SK-N-SH treated with all-trans-retinoic acid at 6 μM for 48 hours (cell line): ENCODE results near the gene OXLD1.

Experiments
- ATAC-seq: fragments of 200-7000 bp; cut with Tn5 transposase; 3 replicates; pipeline ENCODE4 v1.9.1; 2020; ENCODE audit warnings: mild to moderate bottlenecking, moderate library complexity
- ARNTL ChIP-seq: fragments of 450-650 bp; formaldehyde crosslinking; IDR thresholded peaks from 2 replicates; pipeline ENCODE4 v1.5.0; 2020; ENCODE audit warnings: low read depth, mild to moderate bottlenecking, moderate library complexity, borderline replicate concordance
- CREB5 ChIP-seq: fragments of 250-450 bp; sonication (Bioruptor Pico); IDR thresholded peaks from 2 replicates; pipeline ENCODE4 v1.5.1; 2020; ENCODE audit warnings: low read depth, mild to moderate bottlenecking, moderate library complexity
- CSDC2 ChIP-seq: fragments of 250-450 bp; sonication (Bioruptor Pico); IDR thresholded peaks from 2 replicates; pipeline ENCODE4 v1.5.0; 2020; ENCODE audit warnings: mild to moderate bottlenecking, moderate library complexity
- ESRRG ChIP-seq: fragments of 250-450 bp; sonication (Bioruptor Pico); IDR thresholded peaks from 2 replicates; pipeline ENCODE4 v1.6.1; 2021; ENCODE audit warnings: mild to moderate bottlenecking
- GLIS3 ChIP-seq: fragments of 250-450 bp; sonication (Bioruptor Pico); IDR thresholded peaks from 2 replicates; pipeline ENCODE4 v1.5.0; 2020; ENCODE audit warnings: mild to moderate bottlenecking, moderate library complexity
- OSR1 ChIP-seq: fragments of 250-450 bp; sonication (Bioruptor Pico); IDR thresholded peaks from 2 replicates; pipeline ENCODE4 v1.8.0; 2022; ENCODE audit warnings: moderate library complexity, mild to moderate bottlenecking, inconsistent platforms
- PATZ1 ChIP-seq: fragments of 250-450 bp; sonication (Bioruptor Pico); IDR thresholded peaks from 2 replicates; pipeline ENCODE4 v1.8.0; 2020; ENCODE audit warnings: mild to moderate bottlenecking, moderate library complexity, borderline replicate concordance
- POU6F1 ChIP-seq: fragments of 250-450 bp; sonication (Bioruptor Pico); IDR thresholded peaks from 2 replicates; pipeline ENCODE4 v1.8.0; 2021; ENCODE audit warnings: low read depth, mild to moderate bottlenecking, moderate library complexity, borderline replicate concordance
- PPARA ChIP-seq: fragments of 250-450 bp; sonication (Bioruptor Pico); IDR thresholded peaks from 2 replicates; pipeline ENCODE4 v1.5.0; 2020; ENCODE audit warnings: mild to moderate bottlenecking, borderline replicate concordance
- RARB ChIP-seq: fragments of 250-450 bp; sonication (Bioruptor Pico); IDR thresholded peaks from 2 replicates; pipeline ENCODE4 v1.8.0; 2021; ENCODE audit warnings: mild to moderate bottlenecking, moderate library complexity
- SNAI2 ChIP-seq: fragments of 250-450 bp; sonication (Bioruptor Pico); IDR thresholded peaks from 2 replicates; pipeline ENCODE4 v1.5.0; 2020; ENCODE audit warnings: mild to moderate bottlenecking, moderate library complexity
- TOX ChIP-seq: fragments of 250-450 bp; sonication (Bioruptor Pico); IDR thresholded peaks from 2 replicates; pipeline ENCODE4 v1.8.0; 2021; ENCODE audit warnings: mild to moderate bottlenecking, moderate library complexity, borderline replicate concordance
- TSHZ2 ChIP-seq: fragments of 250-450 bp; sonication (Bioruptor Pico); IDR thresholded peaks from 2 replicates; pipeline ENCODE4 v1.5.0; 2020; ENCODE audit warnings: mild to moderate bottlenecking, moderate library complexity
- ZC3H10 ChIP-seq: fragments of 250-450 bp; sonication (Bioruptor Pico); IDR thresholded peaks from 2 replicates; pipeline ENCODE4 v1.5.1; 2021; ENCODE audit warnings: mild to moderate bottlenecking, moderate library complexity
- ZFP3 ChIP-seq: fragments of 250-450 bp; sonication (Bioruptor Pico); IDR thresholded peaks from 2 replicates; pipeline ENCODE4 v1.5.0; 2020; ENCODE audit warnings: mild to moderate bottlenecking, moderate library complexity
- ZNF565 ChIP-seq: fragments of 450-650 bp; formaldehyde crosslinking; conservative IDR thresholded peaks from 2 replicates; pipeline ENCODE4 v1.5.0; 2020; ENCODE audit warnings: low read depth, mild to moderate bottlenecking, moderate library complexity
- ZNF70 ChIP-seq: fragments of 450-650 bp; formaldehyde crosslinking; IDR thresholded peaks from 2 replicates; pipeline ENCODE4 v1.5.0; 2020; ENCODE audit warnings: mild to moderate bottlenecking, moderate library complexity
- ZNF8 ChIP-seq: fragments of 450-650 bp; formaldehyde crosslinking; IDR thresholded peaks from 2 replicates; pipeline ENCODE4 v1.5.0; 2020; ENCODE audit warnings: mild to moderate bottlenecking, moderate library complexity

Gene OXLD1

GRCh38 chr17:81655378-81656117, 10.9 kb downstream of the OXLD1 start:
- no peak for ATAC-seq
- TF ChIP-seq SNAI2 (CRISPR knock-in tag) (no peak), GLIS3 (no peak), ZNF70 (no peak), ARNTL (CRISPR knock-in tag) (no peak), TSHZ2 (CRISPR knock-in tag) (no peak), POU6F1 (no peak), PATZ1 (CRISPR knock-in tag) (no peak), RARB (CRISPR knock-in tag) (no peak), ESRRG (CRISPR knock-in tag) (no peak), CREB5 (CRISPR knock-in tag) (no peak)

GRCh38 chr17:81652906-81653771, 13.3 kb downstream of the OXLD1 start:
- no peak for ATAC-seq
- TF ChIP-seq ESRRG (CRISPR knock-in tag) (no peak), ZNF565 (CRISPR knock-in tag) (no peak), ARNTL (CRISPR knock-in tag) (no peak)
- TF ChIP-seq, all 23 proteins: peak for 0

- TF ChIP-seq ZFP3 (CRISPR knock-in tag) = 0 out of 2 replicates have a peak, but pooled peaks have one; percentile 25
- TF ChIP-seq ZC3H10 (CRISPR knock-in tag) = no peak
- ATAC-seq = peak; percentile 91
Observed at GRCh38 chr17:81651692-81652091, 14.7 kb downstream of the OXLD1 start.

GRCh38 chr17:81650951-81651350, 15.5 kb downstream of the OXLD1 start:
- peak; percentile 2 for ATAC-seq

More at GRCh38 chr17:81650951-81651350, 15.5 kb downstream of the OXLD1 start:
- TF ChIP-seq PPARA (CRISPR knock-in tag) (no peak), ZNF8 (CRISPR knock-in tag) (no peak), TOX (CRISPR knock-in tag) (no peak), GLIS3 (no peak), ZNF565 (CRISPR knock-in tag) (no peak), ESRRG (CRISPR knock-in tag) (no peak), PATZ1 (CRISPR knock-in tag) (no peak), CREB5 (CRISPR knock-in tag) (no peak), ZNF70 (no peak), OSR1 (no peak), CSDC2 (no peak)
